ENCODE data around the gene NKRF. TPM values are rescaled to one million over a fixed set of nuclear protein-coding genes. Genes with fewer than 3 reads are reported as not detected.

The NKRF gene
- total RNA-seq, 1 experiment from 2014 or later, result 9.1 TPM

- ATAC-seq (no peak), DNase-seq (no peak)
- H3K9me2 ChIP-seq (replicated peaks; ENCODE audit: low read length), result no peaks in the 10 kb centered on the region
- H3K4me3 ChIP-seq (ENCODE audit: low read length), result no peak overlapping the region
- no peak for TF ChIP-seq CTCF (conservative IDR thresholded peaks at IDR 0.05; ENCODE audit: low read depth, low read length)
- no peak for TF ChIP-seq EZH2phosphoT487 (IDR thresholded peaks at IDR 0.05; ENCODE audit: borderline replicate concordance, low read length)
- no peak overlapping the region for H3K4me2 ChIP-seq (ENCODE audit: low read length)
- intact Hi-C loops (cut with micrococcal nuclease), result loop anchor here (5.0 kb wide), 1 partner anchor 78 kb away; the partner anchor contains the start of gene SEPTIN6
- no peaks in the 10 kb centered on the region for H3K79me2 ChIP-seq (ENCODE audit: low read length)
- H3K9me3 ChIP-seq (ENCODE audit: low read length), result no peaks in the 10 kb centered on the region
- H3F3A ChIP-seq (ENCODE audit: low read length, unreplicated experiment), result no peaks in the 10 kb centered on the region
- no peaks in the 10 kb centered on the region for H3K4me1 ChIP-seq (ENCODE audit: insufficient read depth, low read length)
- no peak overlapping the region for H3K9ac ChIP-seq (ENCODE audit: low read length)
- H3K27me3 ChIP-seq (ENCODE audit: low read length), result no peaks in the 10 kb centered on the region
- ChIA-PET CTCF (no interaction called here), POLR2A (ENCODE audit: unreplicated experiment) (no interaction called here)
- H3K27ac ChIP-seq (ENCODE audit: low read length), result no peak overlapping the region
- H4K20me1 ChIP-seq (ENCODE audit: low read length), result no peaks in the 10 kb centered on the region
- no peaks in the 10 kb centered on the region for H3K36me3 ChIP-seq (ENCODE audit: low read depth, low read length)
- BruUV-seq (replicated peaks), result no TSS peak
- no peak overlapping the region for H2AFZ ChIP-seq (ENCODE audit: low read length)
Measured at GRCh38 chrX:119614776-119615175, 8.6 kb upstream of the NKRF start.

- Histone ChIP-seq H3K9me2 (replicated peaks; ENCODE audit: low read length) (no peaks in the 10 kb centered on the region), H3K9ac (ENCODE audit: low read length) (peak overlapping the region; percentile 100), H3K4me2 (ENCODE audit: low read length) (peak overlapping the region; percentile 88), H3K27ac (ENCODE audit: low read length) (peak overlapping the region; percentile 60; the same call in 1 of the 2 replicates), H3K4me1 (ENCODE audit: insufficient read depth, low read length) (peaks cover 20% of the 10 kb centered on the region), H3K4me3 (ENCODE audit: low read length) (peak overlapping the region; percentile 93), H3K27me3 (ENCODE audit: low read length) (no peaks in the 10 kb centered on the region), H2AFZ (ENCODE audit: low read length) (peak overlapping the region; percentile 89), H3F3A (ENCODE audit: low read length, unreplicated experiment) (no peaks in the 10 kb centered on the region), H3K79me2 (ENCODE audit: low read length) (peaks cover 44% of the 10 kb centered on the region), H4K20me1 (ENCODE audit: low read length) (peaks cover 32% of the 10 kb centered on the region), H3K9me3 (ENCODE audit: low read length) (no peaks in the 10 kb centered on the region), H3K36me3 (ENCODE audit: low read depth, low read length) (no peaks in the 10 kb centered on the region; the same call in 1 of the 2 replicates)
- ChIA-PET POLR2A (ENCODE audit: unreplicated experiment) (no interaction called here), CTCF (no interaction called here)
- TF ChIP-seq CTCF (conservative IDR thresholded peaks at IDR 0.05; ENCODE audit: low read depth, low read length), result no peak
- no peak for TF ChIP-seq EZH2phosphoT487 (IDR thresholded peaks at IDR 0.05; ENCODE audit: borderline replicate concordance, low read length)
- no peak for TF ChIP-seq EZH2 (IDR thresholded peaks at IDR 0.05; ENCODE audit: low read length, unreplicated experiment)
- no TSS peak for BruUV-seq (replicated peaks)
- DNase-seq (no peak), ATAC-seq (no peak)
- intact Hi-C loops (cut with micrococcal nuclease), result loop anchor here (2.0 kb wide), 1 partner anchor 90 kb away; no protein-coding TSS in a partner anchor
Measured at GRCh38 chrX:119607018-119607389, 780 bp upstream of the NKRF start.

GRCh38 chrX:119605464-119606279 is 552 bp downstream of the NKRF start:
- no peak for DNase-seq
- intact Hi-C loops (cut with micrococcal nuclease), result loop anchor here (2.0 kb wide), 1 partner anchor 89 kb away; no protein-coding TSS in a partner anchor
- Histone ChIP-seq H3K4me3 (ENCODE audit: low read length) (peak overlapping the region; percentile 93), H3K9ac (ENCODE audit: low read length) (peak overlapping the region; percentile 100), H3K4me1 (ENCODE audit: insufficient read depth, low read length) (peaks cover 20% of the 10 kb centered on the region), H2AFZ (ENCODE audit: low read length) (peak overlapping the region; percentile 89), H3K9me3 (ENCODE audit: low read length) (no peaks in the 10 kb centered on the region), H3K36me3 (ENCODE audit: low read depth, low read length) (no peaks in the 10 kb centered on the region; the same call in 1 of the 2 replicates), H3K27ac (ENCODE audit: low read length) (peak overlapping the region; percentile 60), H3F3A (ENCODE audit: low read length, unreplicated experiment) (no peaks in the 10 kb centered on the region), H3K79me2 (ENCODE audit: low read length) (peaks cover 57% of the 10 kb centered on the region), H4K20me1 (ENCODE audit: low read length) (peaks cover 35% of the 10 kb centered on the region), H3K9me2 (replicated peaks; ENCODE audit: low read length) (no peaks in the 10 kb centered on the region), H3K4me2 (ENCODE audit: low read length) (peak overlapping the region; percentile 88), H3K27me3 (ENCODE audit: low read length) (no peaks in the 10 kb centered on the region)
- BruUV-seq (replicated peaks), result TSS peak; percentile 38
- ChIA-PET CTCF (interaction anchor here (0.6 kb wide), 1 partner anchor 123 kb away, joined by 14 read pairs; no protein-coding TSS in a partner anchor), POLR2A (ENCODE audit: unreplicated experiment) (no interaction called here)
- peak; percentile 48 for ATAC-seq
- TF ChIP-seq CTCF (conservative IDR thresholded peaks at IDR 0.05; ENCODE audit: low read depth, low read length), result no peak
- no peak for TF ChIP-seq EZH2phosphoT487 (IDR thresholded peaks at IDR 0.05; ENCODE audit: borderline replicate concordance, low read length)
- TF ChIP-seq EZH2 (IDR thresholded peaks at IDR 0.05; ENCODE audit: low read length, unreplicated experiment), result no peak

All from PC-3 (cell line).